ENCODE data around the gene KDM6A.
"Not testable (repeated sequence)": the region's sequence is repeated elsewhere in the genome, so short reads cannot be mapped to it uniquely, and the experiment has no call there.

The KDM6A gene

DNA sequence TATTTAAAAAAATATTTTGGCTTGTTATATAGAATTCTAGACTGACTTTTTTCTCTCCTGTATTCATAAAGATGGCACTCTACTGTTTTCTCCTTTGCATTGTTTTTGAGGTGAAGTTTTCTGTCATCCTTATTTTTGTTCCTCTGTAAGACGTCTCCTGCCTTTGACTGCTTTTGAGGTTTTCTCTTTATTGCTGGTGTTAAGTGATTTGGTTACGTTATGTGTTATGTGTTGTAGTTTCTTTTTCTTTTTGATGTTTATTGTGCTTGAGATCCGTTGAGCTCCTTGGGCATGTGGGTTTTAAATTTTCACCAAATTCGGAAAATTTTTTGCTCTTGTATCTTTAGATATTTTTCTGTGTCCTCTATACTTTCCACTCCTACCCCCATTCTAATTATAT is 50.0 kb downstream of the KDM6A start:
- no peak for DNase-seq (ENCODE audit: low spot score)

DNA sequence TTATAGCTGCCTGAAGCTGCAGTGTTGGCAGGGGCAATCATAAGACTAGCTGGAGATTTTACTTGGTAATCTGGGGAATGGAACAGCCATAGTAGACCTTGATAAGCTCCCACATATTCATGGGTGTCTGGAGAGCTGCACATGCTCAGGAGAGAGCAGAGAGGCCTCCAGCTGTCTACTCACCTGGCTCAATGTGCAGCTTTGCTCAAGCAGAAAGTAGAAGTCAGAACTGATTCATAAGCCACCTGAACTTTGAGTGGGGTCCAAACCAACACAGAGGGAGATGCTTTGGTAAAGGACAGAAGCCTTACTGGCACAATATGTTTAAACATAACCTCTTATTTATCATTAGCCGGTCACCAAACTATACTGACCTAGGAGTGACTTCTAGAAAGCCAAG is 54.4 kb downstream of the KDM6A start:
- no peak for DNase-seq (ENCODE audit: low spot score)

DNA sequence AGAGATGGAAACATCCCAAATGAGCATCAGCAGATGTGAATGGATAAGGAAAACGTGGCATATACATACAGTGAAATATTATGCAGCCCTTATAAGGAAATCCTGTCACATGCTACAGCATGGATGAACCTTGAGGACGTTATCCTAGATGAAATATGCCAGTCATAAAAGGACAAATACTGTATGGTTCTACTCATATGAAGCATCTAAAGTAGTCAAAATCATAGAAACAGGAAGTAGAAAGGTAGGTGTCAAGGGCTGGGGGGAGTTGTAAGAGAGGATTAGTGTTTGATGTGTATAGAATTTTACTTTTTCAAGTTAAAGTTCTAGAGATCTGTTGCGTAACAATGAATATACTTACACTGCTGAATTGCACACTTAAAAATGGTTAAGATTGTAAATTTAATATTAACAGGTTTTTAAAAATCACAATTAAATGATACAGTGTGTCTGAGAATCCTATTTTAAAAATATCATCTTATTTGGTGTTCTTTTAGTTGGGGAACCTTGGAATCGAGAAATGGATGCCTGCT is 58.5 kb downstream of the KDM6A start:
- no peak for DNase-seq (ENCODE audit: low spot score)

DNA sequence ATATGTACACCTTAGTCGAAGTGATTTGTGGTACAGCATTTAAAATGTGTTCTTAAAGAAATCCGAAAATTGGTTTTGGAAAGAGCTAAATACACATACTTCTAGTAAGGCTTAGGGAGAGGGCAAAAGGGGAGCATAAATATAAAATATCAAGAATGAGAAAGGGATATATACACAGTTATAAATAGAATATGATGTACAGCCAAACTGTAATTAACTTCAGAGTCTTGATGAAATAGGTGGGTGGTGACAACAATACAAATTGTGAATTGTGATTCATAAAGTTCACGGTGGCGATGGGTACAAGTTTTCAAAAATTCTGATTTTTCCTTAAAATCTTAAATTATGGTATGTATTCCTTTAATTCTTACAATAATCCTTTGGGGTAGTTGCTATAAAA is 62.2 kb downstream of the KDM6A start:
- no peak for DNase-seq (ENCODE audit: low spot score)

DNA sequence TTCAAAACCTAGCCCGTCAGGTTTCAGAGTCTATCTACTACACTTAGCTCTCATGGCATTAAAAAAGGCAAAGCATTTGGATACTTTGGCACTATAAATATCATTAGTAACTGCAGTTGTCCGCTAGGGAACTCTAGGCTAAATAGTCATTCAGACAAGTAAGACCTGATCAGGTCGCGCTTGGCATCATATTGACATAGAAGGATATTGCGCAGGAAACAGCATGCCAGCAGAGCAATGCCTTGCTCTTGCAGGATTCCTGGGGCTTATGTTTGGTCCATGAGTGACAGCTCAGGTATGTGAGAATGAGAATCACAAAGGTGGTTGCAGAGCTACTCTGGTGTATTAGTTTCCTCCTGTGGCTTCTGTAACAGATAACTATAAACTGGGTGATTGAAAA is 62.7 kb downstream of the KDM6A start:
- no peak for DNase-seq (ENCODE audit: low spot score)

DNA sequence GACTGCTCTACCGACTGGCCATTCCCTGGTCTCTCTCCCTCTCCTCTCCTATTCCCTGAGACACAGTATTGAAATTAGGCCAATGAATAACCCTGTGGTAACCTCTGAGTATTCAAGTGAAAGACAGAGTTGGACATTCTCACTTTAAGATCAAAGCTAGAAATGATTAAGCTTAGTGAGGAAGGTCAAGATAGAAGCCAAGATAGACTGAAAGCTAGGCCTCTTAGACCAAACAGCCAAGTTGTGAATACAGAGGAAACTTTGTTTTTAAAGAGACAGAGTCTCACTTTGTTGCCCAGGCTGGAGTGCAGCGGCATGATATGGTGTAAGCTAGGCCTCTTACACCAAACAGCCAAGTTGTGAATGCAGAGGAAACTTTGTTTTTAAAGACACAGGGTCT is 64.6 kb downstream of the KDM6A start:
- no peak for DNase-seq (ENCODE audit: low spot score)

DNA sequence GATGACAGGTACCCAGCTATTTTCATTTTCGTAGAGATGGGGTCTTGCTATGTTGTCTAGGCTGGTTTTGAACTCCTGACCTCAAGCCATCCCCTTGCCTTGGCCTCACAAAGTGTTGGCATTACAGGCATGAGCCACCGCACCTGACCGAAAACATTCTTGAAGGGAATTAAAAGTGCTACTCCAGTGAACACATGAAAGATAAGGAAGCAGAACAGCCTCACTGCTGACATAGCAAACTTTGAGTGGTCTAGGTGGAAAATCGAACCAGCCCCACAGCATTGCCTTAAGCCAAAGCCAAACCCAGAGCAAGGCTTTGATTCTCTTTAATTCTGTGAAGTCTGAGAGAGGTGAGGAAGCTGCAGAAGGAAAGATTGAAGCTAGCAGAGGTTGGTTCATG is 65.1 kb downstream of the KDM6A start:
- DNase-seq (ENCODE audit: low spot score): no peak

DNA sequence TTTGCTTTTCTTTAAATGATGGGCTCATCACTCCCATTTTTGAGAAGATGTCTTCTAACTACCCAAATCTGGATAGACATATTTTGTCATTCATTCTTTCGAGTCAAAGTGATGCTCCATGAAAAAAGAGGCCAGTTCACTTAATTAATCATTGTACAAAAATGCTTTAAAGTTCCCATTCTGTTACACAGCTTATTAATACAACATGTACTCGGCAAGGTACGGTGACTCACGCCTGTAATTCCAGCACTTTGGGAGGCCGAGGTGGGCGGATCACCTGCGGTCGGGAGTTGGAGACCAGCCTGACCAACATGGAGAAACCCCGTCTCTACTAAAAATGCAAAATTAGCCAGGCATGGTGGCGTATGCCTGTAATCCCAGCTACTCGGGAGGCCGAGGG is 67.6 kb downstream of the KDM6A start:
- not testable (repeated sequence) for DNase-seq (ENCODE audit: low spot score)

DNA sequence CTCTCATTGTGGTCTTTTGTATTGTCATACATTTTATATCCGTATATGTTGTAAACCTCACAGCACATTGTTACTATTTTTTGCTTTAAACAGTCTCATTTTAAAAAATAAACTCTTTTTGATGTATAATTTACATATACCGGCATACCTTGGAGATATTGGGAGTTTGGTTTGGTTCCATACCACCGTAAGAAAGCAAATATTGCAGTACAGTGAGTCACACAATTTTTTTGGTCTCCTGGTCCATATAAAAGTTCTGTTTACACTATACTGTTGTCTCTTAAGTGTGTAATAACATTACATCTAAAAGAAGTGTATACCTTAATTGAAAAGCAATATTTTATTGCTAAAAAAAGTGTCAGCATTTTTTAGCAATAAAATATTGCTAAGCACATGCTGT is 70.0 kb downstream of the KDM6A start:
- DNase-seq (ENCODE audit: low spot score): no peak

DNA sequence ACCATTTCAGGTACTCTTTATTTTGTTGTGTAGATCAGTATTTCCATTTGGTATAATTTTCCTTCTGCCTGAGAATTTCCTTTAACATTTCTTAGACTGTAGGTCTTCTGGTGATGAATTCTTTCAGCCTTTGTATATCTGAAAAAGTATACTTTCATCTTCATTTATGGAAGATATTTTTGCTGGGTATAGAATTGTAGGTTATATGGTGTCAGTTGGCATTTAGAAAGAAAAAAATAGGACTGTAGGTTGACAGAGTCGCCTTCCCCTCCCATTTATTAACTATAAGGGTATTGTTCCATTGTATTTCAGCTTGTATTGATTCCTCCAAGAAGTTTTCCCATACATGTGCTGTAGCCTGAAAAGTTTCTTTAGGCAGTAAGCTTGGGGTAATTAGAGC is 71.9 kb downstream of the KDM6A start:
- DNase-seq (ENCODE audit: low spot score): no peak

DNA sequence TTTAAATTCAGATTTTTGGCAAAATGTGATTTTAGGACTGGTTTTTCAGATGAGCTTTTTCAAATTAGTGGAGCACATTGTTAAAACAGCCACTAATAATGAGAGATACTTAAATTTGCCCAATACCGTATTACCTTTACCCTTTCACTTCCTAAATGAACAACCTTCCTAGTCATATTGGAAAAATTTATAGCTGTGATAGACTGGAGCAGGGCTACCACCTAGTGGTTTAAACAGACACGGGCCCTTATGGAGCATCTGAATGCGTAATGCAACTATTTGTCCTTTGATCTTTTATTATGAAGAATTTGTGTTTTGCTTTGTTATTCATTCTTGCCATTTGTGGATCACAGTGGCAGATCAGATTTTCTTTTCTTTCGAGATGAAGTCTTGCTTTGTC is 72.7 kb downstream of the KDM6A start:
- no peak for DNase-seq (ENCODE audit: low spot score)

DNA sequence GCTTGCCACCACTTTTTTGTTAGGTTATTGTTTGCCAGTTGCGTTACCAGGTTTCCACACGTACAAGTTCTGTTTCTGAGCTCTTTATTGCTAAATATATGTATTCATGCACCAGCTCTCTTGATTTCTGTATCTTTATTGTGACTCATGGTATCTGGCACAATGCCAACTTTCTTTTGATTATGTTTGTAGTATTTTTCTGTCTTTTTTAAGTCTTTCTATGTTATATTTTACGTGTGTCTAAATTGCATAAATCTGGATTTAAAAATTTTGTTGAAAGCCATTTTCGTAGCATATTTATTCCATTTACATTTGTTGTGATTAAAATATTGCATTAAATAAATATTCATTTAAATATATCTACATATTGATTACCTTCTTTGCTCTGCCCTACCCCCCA is 73.8 kb downstream of the KDM6A start:
- no peak for DNase-seq (ENCODE audit: low spot score)

DNA sequence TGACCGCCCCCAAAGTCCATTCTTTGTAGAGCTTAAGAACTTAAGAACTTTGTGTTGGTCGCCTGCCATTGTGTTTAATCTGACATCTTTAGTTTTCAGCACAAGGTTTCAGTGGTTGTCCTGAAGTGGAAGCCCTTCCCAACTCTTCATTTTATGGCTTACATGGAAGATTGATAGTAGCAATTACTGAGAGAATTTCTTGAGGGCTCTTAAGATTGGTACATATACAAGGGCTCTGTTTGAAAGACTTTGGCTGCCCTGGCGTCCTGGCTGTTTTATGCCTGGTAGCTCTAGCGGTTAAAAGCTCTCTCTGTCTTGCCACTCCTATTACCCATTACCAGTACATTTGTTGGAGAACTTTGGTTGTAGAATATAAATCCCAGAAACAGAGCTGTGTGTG is 75.0 kb downstream of the KDM6A start:
- no peak for DNase-seq (ENCODE audit: low spot score)

DNA sequence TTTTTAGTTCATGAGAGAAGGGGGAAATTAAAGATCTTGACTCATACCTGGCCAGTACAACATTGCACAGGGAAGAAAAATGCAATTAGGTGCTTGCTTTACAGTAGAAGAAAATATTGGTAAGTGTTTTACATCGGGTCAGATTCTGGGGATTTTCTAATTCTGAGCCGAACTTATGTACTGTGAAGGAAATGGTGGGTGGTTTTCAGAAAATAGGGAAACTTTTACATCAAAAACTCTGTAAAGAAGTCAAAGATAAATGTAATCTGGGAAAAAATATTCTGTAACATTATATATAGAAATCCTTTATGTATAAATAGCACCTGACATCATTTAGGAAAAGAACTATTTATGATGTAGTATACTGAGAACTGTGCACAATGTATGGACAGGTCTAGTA is 75.4 kb downstream of the KDM6A start:
- no peak for DNase-seq (ENCODE audit: low spot score)

DNA sequence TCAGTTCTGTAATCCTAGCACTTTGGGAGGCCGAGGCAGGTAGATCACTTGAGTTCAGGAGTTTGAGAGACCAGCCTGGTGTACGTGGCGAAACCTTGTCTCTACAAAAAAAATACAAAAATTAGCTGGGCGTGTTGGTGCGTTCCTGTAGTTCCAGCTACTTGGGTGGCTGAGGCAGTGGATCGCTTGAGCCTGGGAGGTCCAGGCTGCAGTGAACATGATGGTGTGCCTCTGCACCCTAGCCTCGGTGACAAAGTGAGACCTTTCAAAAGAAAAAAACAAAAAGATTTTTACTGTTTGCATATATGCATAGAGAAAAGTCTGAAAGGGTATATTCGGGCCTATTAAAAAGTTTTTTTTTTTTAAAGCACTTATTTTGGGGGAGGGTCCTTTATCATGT is 76.1 kb downstream of the KDM6A start:
- no peak for DNase-seq (ENCODE audit: low spot score)

DNA sequence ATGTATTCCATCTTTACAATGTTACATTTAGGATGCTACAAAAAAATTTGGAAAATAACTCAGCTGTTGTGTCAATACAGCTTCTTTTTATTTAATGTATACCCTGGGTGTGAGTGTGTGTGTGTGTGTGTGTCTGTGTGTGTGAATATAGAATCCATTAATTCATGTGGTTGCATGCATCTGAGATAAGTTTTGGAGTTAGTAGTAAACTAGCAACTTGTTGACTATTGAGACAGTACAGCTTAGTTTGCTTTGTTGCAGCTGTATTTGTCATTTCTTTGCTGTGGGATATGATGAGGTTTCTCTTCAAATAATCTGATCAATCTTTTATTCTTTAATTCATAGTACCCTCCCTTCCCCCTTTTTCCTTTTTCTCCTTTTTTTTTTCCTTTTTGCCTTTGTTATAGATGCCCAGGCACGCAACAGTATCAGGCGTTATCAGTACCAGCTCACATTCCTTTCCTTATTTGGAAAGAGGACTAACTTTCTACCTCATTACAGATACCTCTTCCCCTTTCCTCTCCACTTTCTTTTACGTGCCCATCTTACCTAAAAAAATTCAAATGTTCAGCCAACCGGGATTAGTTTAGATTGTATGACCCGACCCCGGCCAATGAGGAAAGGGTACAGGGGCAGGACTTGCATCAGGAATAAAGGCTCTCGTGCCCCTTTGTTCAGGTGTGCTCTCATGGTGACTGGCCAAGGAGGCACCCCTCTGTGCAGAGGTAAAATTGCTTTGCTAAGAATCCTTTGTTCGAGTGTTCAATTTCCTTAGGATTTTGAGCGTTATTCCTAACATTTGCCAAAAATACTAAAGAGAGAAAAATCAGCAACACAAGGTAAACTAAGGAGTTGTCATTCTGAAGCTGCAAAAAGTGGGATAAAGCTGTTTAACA is 77.7 kb downstream of the KDM6A start:
- DNase-seq (ENCODE audit: low spot score): not testable (repeated sequence)

DNA sequence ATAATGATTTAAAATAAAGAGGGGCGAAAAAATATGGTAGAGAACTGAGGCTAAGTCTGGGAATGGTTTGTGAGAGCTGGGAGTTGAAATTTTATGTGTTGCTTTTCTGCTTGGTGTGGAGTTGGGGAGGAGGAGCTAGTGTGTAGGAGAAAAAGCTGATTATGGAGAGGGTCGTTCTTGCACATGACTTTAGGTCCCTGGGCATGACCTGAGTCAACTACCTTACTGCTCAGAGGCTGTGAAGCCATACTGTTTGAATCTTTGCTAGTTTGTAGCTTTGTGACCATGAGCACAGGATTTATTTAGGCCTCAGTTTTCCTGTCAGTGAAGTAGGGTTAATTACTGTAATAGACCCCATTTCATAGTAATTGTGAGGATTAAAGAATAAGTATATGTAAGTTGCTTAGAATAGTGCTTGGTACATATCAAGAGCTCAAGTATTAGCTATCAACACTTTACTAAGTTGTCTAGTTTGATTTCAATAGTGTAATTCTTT is 78.6 kb downstream of the KDM6A start:
- DNase-seq (ENCODE audit: low spot score): no peak

DNA sequence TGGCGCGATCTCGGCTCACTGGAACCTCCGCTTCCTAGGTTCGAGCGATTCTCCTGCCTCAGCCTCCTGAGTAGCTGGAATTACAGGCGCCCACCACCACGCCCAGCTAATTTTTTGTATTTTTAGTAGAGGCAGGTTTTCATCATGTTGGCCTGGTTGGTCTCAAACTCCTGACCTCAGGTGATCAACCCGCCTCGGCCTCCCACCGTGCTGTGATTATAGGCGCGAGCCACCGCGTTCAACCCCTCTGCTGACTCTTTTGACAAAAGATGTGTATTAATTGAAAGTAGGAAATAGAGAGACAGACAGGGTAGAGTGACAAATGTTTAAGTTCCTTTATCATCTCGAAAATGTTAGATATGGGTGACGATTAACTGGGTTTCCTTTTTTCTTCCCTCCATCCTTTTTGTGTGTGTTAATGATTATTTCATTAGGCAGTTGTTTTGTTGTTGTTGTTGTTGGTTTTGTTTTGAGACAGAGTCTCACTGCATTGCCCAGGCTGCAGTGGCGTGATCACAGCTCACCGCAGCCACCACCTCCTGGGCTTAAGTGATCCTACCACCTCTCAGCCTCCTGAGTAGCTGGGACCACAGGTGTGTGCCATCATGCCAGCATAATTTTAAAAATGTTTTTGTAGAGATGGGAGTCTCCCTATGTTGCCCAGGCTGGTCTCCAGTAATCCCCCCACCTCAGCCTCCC is 79.5 kb downstream of the KDM6A start:
- no peak for DNase-seq (ENCODE audit: low spot score)

DNA sequence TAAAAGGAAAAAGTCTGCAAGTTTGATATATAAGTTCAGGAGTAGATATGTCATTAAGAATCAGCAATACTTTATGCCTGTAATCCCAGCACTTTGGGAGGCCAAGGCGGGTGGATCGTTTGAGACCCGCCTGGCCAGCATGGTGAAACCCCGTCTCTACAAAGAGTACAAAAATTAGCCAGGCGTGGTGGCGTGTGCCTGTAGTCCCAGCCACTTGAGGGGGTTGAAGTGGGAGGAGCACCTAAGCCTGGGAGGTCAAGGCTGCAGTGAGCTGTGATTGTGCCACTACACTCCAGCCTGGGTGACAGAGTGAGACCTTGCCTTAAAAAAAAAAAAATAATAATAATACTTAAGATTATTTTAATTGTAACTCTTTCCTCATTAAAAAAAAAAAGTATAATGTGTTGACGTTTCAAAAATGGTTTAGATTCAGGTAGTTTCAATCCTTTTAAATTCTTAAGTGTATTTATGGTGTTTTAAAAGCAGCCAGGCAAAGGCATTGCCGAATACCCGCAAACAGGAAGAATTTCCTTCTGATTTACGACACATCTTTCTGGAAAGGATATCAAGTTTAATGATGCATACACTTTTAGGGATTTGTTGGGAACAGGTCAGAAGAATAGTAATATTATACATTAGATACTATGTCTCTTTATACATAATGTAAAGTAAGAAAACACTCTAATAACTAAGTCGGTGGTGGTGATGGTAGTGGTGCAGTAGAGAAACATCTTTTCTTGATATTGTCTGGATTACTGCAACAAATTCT is 80.9 kb downstream of the KDM6A start:
- no peak for DNase-seq (ENCODE audit: low spot score)

DNA sequence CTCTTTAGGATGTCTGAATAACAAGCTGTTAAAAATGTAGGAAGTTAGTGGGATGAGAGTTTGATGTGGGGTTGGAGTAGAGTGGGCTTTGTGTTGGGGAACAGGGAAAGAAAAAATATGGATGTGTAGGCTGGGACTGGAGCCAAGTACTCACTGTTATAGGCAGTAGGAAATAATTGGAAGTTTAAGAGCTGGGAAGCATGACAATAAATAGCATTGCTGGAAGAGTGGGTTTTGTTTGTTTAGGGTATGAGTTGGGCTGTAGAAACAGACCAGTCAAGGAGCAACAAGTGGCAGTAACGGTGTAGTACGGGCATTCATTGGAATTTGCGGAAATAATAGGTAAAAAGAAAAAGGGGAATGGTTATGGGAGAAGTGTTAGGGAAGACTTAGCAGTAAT is 81.6 kb downstream of the KDM6A start:
- DNase-seq (ENCODE audit: low spot score): no peak

DNA sequence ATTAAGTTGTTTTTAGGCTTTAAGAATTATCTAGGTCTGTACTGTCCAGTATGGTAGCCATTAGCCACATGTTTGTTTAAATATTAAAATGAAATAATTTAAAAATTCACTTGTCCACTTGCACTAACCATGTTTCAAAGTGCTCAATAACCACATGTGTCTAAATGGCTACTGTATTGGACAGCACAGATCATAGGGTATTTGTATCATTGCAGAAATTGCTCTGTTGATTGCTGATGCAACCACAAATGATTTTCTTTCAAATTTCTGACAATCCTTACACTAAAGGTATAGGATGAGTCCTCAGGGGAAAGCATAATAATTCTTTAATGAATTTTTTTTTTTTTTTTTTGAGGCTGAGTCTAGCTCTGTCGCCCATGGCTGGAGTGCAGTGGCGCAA is 84.9 kb downstream of the KDM6A start:
- no peak for DNase-seq (ENCODE audit: low spot score)

DNA sequence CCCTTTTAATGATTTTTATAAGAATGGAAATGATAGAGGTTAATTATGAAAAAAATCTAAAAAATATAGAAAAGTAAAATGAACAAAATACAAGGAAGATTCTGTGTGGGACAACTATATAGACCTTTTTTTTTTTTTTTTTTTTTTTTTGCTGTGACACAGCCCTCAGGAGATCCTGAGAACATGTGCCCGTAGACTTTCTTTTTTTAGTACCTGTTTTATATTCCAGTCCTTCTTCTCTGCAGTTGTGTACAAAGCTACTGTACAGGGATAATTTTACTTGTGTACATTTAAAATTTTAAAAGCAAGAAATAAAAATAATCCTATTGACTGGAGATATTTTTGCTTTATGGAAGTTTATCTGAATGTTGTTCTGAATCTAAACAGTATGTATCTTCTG is 85.5 kb downstream of the KDM6A start:
- DNase-seq (ENCODE audit: low spot score): no peak

Measured in SK-N-DZ (cell line).